ENCODE data around the gene PDE9A.

GRCh38 chr21:42733874-42734273 is 80.5 kb downstream of the PDE9A start:
- no peak for TF ChIP-seq EZH2 (IDR thresholded peaks at IDR 0.05; ENCODE audit: low read depth)
- no peak for TF ChIP-seq CTCF (conservative IDR thresholded peaks at IDR 0.05)
